GM18526 (cell line): ENCODE data around the gene NCDN.

Experiments used
- POLR2A ChIP-seq: IDR thresholded peaks from 3 replicates; pipeline ENCODE4 v1.6.1; 2011; ENCODE audit not compliant: insufficient read length; ENCODE audit errors: extremely low read depth

The NCDN gene

DNA sequence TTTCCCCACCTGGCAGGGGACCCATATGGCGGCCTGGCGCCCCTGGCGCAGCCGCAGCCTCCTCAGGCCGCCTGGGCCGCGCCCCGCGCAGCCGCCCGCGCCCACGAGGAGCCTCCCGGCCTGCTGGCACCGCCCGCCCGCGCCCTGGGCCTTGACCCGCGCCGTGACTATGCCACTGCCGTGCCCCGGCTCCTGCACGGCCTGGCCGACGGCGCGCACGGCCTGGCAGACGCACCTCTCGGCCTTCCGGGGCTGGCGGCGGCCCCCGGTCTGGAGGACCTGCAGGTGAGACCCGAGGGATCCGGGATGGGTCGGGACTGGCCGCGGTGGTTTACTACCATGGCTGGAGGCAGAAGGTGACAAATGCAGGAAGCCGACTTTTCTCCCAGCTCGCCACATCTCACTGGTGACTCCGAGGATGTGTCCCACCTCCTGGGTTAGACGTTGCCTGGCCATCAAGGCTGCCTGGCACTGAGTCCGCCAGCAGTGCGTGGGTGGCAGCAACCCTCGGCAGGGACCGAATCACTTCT lies 16.6 kb downstream of the NCDN start:
- no peak for TF ChIP-seq POLR2A

DNA sequence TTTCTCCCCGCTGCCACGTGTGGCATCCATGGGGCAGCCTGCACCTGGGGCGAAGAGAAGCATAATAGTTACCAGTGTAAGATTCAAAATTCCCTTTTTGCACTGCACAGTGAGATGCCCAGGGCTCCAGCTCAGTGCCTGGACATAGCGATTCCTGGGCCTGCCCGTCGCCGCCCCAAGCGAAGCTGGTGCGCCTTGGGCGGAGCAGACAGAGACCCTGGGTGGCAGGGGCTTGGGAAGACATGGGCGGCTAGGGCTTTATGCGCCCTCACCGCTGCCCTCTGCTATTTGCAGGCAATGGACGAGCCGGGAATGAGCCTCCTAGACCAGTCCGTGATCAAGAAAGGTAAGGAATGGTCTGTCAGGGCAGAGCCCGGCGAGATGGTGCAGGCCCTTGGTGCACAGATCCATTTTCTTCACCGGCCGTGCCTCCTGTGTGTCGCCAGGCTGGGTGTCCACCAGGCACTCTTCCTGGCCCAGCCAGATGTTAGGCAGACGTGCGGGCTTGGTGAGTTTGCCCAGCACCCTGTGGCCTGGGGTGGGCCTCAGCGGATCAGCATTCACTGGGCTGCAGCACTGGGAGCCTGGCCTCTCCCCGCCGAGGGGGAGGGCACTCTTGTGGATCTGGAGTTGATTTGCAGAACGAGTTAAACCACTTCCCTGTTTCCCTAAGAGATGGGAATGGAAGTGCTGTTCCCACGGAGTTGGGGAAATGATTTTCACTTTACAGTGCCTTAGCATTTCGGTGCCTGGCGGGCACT lies 17.2 kb downstream of the NCDN start:
- TF ChIP-seq POLR2A: no peak

DNA sequence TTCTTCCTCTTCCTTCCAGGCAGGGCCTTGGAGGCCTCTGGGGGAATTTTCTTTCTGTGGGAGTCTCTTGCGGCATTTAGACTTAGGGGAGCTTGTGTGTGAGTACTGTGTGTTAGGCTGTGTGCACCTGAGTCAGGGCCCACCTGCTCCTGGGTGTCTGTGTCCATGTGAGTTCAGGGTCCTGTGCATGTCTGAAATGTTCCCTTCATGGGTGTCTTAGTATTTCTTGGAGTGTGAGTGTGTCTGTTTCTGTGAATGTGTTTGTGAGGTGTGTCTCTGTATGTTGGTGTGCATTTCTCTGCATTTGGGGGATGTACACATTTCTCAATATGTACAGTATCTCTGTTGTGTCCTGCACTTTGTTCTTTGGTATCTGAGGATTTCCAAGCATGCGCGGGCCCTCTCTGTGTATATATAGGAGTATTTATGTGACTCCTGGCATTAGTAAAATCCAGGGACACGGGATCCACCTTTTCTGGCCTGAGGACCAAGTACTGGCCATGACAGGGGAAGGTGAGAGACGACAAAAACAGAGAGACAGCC lies 17.9 kb downstream of the NCDN start:
- TF ChIP-seq POLR2A: no peak

DNA sequence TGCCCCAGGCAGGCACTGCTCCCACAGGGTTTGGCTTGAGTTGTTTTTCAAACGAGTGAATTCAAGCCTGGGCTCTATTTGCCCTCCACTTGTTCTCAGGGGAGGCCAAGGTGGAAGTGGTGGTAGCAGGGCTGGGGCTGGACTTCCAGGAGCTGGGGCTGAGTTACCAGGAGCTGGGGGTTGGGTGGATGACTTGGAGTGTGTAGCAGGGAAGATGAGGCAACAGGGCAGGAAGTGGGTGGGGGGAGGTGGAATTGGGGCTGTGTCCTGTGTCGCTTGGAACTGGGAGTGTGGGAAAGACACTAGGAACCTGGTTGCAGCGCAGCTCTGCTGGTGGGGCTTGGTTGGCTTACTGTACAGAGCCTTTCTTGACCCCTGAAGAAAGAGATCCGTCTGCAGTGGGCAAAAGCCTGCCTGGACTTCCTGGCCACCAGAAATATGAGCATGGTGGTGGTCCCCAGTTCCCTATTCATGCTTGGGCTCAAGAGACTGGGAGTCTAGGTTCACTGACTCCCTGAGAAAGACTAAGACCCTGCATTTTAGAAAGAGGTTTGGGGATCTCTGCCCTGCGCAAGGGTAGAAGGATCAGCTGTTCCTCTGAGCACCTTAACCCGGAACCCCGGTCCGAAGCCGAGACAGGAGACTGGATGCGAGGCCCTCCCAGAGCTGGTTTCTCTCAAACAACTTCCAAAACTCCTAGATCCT lies 18.6 kb downstream of the NCDN start:
- no peak for TF ChIP-seq POLR2A

DNA sequence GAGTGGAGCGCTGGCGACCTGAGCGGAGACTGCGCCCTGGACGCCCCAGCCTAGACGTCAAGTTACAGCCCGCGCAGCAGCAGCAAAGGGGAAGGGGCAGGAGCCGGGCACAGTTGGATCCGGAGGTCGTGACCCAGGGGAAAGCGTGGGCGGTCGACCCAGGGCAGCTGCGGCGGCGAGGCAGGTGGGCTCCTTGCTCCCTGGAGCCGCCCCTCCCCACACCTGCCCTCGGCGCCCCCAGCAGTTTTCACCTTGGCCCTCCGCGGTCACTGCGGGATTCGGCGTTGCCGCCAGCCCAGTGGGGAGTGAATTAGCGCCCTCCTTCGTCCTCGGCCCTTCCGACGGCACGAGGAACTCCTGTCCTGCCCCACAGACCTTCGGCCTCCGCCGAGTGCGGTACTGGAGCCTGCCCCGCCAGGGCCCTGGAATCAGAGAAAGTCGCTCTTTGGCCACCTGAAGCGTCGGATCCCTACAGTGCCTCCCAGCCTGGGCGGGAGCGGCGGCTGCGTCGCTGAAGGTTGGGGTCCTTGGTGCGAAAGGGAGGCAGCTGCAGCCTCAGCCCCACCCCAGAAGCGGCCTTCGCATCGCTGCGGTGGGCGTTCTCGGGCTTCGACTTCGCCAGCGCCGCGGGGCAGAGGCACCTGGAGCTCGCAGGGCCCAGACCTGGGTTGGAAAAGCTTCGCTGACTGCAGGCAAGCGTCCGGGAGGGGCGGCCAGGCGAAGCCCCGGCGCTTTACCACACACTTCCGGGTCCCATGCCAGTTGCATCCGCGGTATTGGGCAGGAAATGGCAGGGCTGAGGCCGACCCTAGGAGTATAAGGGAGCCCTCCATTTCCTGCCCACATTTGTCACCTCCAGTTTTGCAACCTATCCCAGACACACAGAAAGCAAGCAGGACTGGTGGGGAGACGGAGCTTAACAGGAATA lies 19.7 kb downstream of the NCDN start:
- TF ChIP-seq POLR2A: peak; percentile 69

DNA sequence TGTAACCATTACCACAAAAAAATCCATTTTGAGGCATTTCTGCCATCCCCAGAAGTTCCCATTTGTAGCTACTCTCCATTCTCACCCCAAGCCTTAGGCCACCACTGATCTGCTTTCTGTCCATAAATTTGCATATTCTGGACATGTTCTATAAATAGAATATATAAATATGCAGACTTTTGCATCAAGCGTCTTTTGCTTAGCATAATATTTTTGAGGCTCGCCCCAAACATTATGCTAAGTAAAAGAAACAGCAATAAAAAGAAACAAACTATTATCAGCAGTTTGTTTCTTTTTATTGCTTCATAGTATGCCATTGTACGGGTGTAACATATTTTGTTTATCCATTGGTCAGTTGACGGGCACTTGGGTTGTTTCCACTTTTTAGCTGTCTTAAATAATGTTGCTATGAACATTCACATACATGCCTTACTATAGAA lies 23.4 kb downstream of the NCDN start:
- TF ChIP-seq POLR2A: no peak

DNA sequence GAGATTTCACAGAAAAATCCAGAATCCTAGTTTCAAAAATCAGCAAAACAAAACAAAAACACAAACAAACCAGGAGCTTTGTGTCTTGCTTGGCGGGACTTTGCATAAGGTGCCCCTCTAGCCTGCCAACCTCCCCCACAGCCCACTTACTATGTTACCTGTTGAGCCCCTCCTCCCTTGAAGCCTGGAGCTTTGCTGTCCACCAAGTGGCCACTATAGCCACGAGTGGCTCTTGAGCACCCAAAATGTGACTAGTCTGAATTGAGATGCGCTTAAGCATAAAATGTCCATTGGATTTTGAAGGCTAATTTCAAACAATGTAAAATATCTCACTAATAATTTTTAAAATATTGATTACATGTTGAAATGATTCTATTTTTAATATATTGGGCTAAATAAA lies 27.7 kb downstream of the NCDN start:
- TF ChIP-seq POLR2A: no peak

DNA sequence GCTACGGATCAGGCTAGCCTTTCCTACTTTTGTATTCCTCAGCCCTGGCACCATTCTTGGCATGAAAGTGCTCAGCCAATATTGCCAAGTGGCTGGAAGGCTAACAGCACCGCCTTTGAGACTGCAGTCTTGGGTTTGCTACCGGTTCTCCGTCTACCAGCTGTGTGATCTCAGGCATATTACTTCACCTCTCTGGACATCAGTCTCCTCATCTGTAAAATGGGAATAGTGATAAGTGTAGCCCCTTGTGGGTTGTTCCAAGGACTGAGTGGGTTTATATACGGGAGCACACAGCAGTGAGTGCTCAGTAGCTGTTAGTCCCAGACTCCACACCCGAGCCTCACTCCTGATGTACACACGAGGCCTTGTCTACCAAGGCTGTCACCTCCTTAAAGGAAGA lies 29.2 kb downstream of the NCDN start:
- no peak for TF ChIP-seq POLR2A

DNA sequence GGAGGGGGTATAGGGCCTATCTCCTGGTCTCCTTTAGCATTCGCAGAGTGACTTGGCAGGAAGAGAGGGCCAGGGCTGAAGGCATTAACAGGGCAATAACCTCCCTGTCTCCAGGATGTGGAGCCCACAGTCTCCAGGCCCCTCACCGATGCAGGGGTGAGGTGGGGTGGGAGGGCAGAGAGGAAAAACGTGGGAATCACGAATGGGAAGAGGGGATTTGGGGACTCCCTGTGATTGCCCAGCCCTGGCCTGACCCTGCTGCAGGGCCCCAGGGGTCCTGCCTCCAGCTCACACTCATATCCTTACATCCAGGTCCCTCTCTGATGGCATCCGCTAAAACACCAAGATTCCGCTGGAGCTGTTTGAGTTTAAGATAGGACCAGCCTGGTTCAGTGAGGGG lies 30.1 kb downstream of the NCDN start:
- TF ChIP-seq POLR2A: no peak

DNA sequence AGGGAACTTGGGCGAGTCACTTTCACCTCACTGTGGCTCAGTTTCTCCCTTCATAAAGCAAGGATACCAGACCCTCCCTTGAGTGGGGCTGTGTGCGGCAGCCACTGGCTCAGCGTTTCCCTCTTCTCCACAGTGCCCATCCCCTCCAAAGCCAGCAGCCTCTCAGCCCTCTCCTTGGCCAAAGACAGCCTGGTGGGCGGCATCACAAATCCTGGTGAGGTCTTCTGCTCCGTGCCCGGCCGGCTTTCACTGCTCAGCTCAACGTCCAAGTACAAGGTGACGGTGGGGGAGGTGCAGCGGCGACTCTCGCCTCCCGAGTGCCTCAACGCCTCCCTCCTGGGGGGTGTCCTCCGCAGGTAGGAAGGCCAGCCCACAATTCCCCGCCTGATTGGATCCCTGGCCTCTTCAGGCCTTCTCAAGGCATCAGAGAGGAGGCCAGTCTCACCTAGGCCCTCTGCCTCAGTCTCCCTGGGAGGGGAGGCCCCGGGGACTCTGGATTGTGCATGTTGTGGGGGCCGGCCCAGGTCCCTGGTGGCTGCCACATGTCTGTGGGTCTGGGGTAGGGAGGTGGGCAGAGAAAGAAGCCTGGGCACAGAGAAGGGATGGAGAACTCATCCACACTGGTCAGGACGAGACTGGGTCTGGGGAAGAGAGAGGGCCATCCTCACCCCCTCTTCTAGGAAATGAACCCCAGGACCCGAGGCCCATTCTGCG lies 30.8 kb downstream of the NCDN start:
- TF ChIP-seq POLR2A: no peak

DNA sequence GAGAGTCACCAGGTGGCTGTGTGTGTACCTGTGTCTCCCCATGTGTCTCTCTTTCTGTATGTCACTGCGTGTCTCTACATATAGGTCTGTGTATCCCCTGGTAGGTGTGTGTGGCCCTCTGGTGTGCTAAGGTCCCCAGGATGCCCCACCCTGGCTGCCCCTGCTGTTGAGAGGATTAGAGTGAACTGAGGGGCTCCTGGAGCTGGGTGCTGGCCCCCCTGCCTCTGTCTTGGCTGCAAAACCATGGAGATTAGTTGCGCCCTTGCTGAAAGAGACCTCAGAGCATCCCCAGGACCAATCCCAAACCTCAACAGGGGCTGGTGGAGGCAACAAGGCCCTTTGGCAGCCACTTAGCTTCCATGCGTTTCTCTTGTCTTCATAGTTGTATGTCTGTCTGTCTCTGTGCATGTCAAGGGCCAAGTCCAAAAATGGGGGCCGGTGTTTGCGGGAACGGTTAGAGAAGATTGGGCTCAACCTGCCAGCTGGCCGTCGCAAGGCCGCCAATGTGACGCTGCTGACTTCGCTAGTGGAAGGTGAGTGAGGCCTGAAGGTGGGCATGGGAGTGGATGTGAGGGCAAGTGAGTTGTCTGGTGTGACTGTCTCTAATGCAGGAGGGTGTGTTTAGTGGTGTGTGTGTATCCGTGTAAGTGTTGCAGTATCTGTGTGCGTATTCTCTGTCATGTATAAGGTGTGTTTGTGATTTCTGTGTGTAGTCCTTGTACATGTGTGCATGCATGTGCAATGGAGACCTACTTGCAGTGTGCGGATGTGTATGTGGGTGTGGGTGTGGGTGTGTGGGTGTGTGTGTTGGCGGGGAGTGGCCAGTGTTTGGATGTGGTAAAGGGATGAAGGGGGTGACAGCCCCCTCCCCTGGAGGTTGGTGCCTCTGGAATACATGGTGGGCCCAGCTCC lies 32.2 kb downstream of the NCDN start:
- TF ChIP-seq POLR2A: no peak

DNA sequence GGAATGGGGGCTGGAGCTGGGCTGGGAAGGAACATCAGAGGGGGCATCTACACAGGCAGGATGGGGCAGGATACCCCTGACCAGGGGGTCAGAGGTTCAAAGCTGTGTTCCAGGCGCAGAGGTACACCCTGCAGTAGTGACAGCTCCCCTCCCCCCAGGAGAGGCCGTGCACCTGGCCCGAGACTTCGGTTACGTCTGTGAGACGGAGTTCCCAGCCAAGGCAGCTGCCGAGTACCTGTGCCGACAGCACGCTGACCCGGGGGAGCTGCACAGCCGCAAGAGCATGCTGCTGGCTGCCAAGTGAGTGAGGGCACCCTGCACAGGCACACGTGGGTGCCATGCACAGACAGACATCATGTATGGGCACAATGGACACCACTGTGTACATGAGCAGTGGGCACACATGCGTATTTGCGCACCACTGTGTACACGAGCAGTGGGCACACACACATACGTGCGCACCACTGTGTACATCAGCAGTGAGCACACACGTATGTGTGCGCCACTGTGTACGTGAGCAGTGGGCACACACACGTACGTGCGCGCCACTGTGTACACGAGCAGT lies 33.0 kb downstream of the NCDN start:
- no peak for TF ChIP-seq POLR2A

DNA sequence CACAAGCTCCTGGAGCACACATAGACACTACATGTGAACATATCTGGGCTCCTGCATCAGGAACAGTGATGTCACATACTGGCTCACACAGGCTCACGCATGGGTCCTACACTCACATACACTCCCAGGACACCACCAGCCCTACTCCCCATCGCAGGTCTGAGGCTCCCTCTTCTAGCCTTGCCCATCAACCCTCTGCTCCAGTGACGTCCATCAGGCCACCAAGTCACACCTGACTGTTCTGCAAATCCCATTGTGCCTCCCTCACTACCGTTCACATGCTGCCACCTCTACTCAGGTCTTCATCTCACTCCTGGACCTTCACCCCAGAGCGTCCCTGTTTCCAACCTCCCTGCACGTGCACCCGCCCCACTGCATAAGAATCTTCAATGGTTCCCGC lies 33.6 kb downstream of the NCDN start:
- TF ChIP-seq POLR2A: no peak
